Activated naive CD8-positive, alpha-beta T cell treated with anti-CD3 and anti-CD28 coated beads, Interleukin-2, amount 10 ng/mL, durations not matched to agents 7 days and 5 days (primary cell): ENCODE data around the gene ZCCHC24. TPM values are rescaled to one million over a fixed set of nuclear protein-coding genes. Genes with fewer than 3 reads are reported as not detected.

Experiments used
- ATAC-seq: fragments of 150-1000 bp; cut with Tn5 transposase; one replicate; pipeline ENCODE4 v1.10.0; 2021; ENCODE audit warnings: low read depth, moderate library complexity
- POLR2A ChIA-PET: fragments of 350-600 bp; sonication (Branson Sonifier 250); formaldehyde crosslinking; loops from one replicate; lab custom pipeline; 2021; ENCODE audit warnings: antibody characterized with exemption; lab: Charles Lee
- DNase-seq: peaks from one replicate; pipeline ENCODE4 v3.0.0; 2021
- H3K27ac Mint-ChIP-seq: one replicate; pipeline ENCODE4 v1.8.0; 2022; ENCODE audit warnings: mild to moderate bottlenecking, mixed read lengths
- H3K27me3 Mint-ChIP-seq: one replicate; pipeline ENCODE4 v1.8.0; 2022; ENCODE audit warnings: mild to moderate bottlenecking, moderate library complexity, mixed read lengths
- H3K36me3 Mint-ChIP-seq: one replicate; pipeline ENCODE4 v1.8.0; 2021; ENCODE audit warnings: mild to moderate bottlenecking, mixed read lengths
- H3K4me1 Mint-ChIP-seq: one replicate; pipeline ENCODE4 v1.8.0; 2021; ENCODE audit warnings: mixed read lengths
- H3K4me3 Mint-ChIP-seq: one replicate; pipeline ENCODE4 v1.8.0; 2022; ENCODE audit warnings: mild to moderate bottlenecking, moderate library complexity, mixed read lengths
- H3K9me3 Mint-ChIP-seq: one replicate; pipeline ENCODE4 v1.8.0; 2021; ENCODE audit warnings: mixed read lengths
- total RNA-seq, 2 experiments: library from RNA; stranded (reverse); gene quantifications; one replicate each; pipeline ENCODE4 v1.2.3, GENCODE V29; 2021

ZCCHC24 gene
- total RNA-seq, 2 experiments from 2014 or later = 2.4 to 3.2 TPM

GRCh38 chr10:79437111-79437814 is 8.2 kb downstream of the ZCCHC24 start:
- no peak overlapping the region for H3K4me3 Mint-ChIP-seq
- H3K27ac Mint-ChIP-seq = no peak overlapping the region
- ATAC-seq (no peak), DNase-seq (peak; percentile 27)
- H3K36me3 Mint-ChIP-seq = no peaks in the 10 kb centered on the region
- POLR2A ChIA-PET = no interaction called here
- peaks cover 12% of the 10 kb centered on the region for H3K27me3 Mint-ChIP-seq
- no peaks in the 10 kb centered on the region for H3K9me3 Mint-ChIP-seq
- H3K4me1 Mint-ChIP-seq = peaks cover 7% of the 10 kb centered on the region

- peaks cover 12% of the 10 kb centered on the region for H3K27me3 Mint-ChIP-seq
- DNase-seq (no peak), ATAC-seq (no peak)
- H3K4me3 Mint-ChIP-seq = no peak overlapping the region
- H3K9me3 Mint-ChIP-seq = no peaks in the 10 kb centered on the region
- no peak overlapping the region for H3K27ac Mint-ChIP-seq
- peaks cover 7% of the 10 kb centered on the region for H3K4me1 Mint-ChIP-seq
- no peaks in the 10 kb centered on the region for H3K36me3 Mint-ChIP-seq
- POLR2A ChIA-PET = no interaction called here
Observed at GRCh38 chr10:79436850-79437103, 8.6 kb downstream of the ZCCHC24 start.

- Mint-ChIP-seq H3K9me3 (no peaks in the 10 kb centered on the region), H3K4me1 (peaks cover 7% of the 10 kb centered on the region), H3K27me3 (peaks cover 12% of the 10 kb centered on the region), H3K27ac (no peak overlapping the region), H3K36me3 (no peaks in the 10 kb centered on the region), H3K4me3 (no peak overlapping the region)
- POLR2A ChIA-PET = no interaction called here
- no peak for DNase-seq
- no peak for ATAC-seq
Observed at GRCh38 chr10:79436066-79436849, 9.2 kb downstream of the ZCCHC24 start.

GRCh38 chr10:79435271-79436065 is 10.0 kb downstream of the ZCCHC24 start:
- H3K36me3 Mint-ChIP-seq = no peaks in the 10 kb centered on the region
- no peak overlapping the region for H3K4me3 Mint-ChIP-seq
- peaks cover 12% of the 10 kb centered on the region for H3K27me3 Mint-ChIP-seq
- H3K27ac Mint-ChIP-seq = no peak overlapping the region
- no peaks in the 10 kb centered on the region for H3K9me3 Mint-ChIP-seq
- DNase-seq = no peak
- peaks cover 7% of the 10 kb centered on the region for H3K4me1 Mint-ChIP-seq
- no peak for ATAC-seq
- POLR2A ChIA-PET = interaction anchor here (2.0 kb wide), 1 partner anchor 9 kb away, joined by 4 read pairs; no protein-coding TSS in a partner anchor

- H3K4me1 Mint-ChIP-seq = peaks cover 7% of the 10 kb centered on the region
- no peak overlapping the region for H3K27ac Mint-ChIP-seq
- ATAC-seq (no peak), DNase-seq (no peak)
- peaks cover 7% of the 10 kb centered on the region for H3K27me3 Mint-ChIP-seq
- no peaks in the 10 kb centered on the region for H3K36me3 Mint-ChIP-seq
- no peak overlapping the region for H3K4me3 Mint-ChIP-seq
- no peaks in the 10 kb centered on the region for H3K9me3 Mint-ChIP-seq
- POLR2A ChIA-PET = interaction anchor here (2.0 kb wide), 1 partner anchor 10 kb away, joined by 4 read pairs; no protein-coding TSS in a partner anchor
Observed at GRCh38 chr10:79434821-79435251, 10.6 kb downstream of the ZCCHC24 start.

GRCh38 chr10:79434223-79434687 is 11.2 kb downstream of the ZCCHC24 start:
- Mint-ChIP-seq H3K9me3 (no peaks in the 10 kb centered on the region), H3K4me3 (no peak overlapping the region), H3K4me1 (peaks cover 7% of the 10 kb centered on the region), H3K36me3 (no peaks in the 10 kb centered on the region), H3K27ac (no peak overlapping the region), H3K27me3 (peaks cover 2% of the 10 kb centered on the region)
- no peak for DNase-seq
- peak; percentile 35 for ATAC-seq
- POLR2A ChIA-PET = interaction anchor here (2.0 kb wide), 1 partner anchor 10 kb away, joined by 4 read pairs; no protein-coding TSS in a partner anchor

- Mint-ChIP-seq H3K9me3 (no peaks in the 10 kb centered on the region), H3K27ac (no peak overlapping the region), H3K36me3 (no peaks in the 10 kb centered on the region), H3K4me3 (no peak overlapping the region), H3K4me1 (peaks cover 7% of the 10 kb centered on the region), H3K27me3 (peaks cover 2% of the 10 kb centered on the region)
- POLR2A ChIA-PET = interaction anchor here (2.0 kb wide), 1 partner anchor 11 kb away, joined by 4 read pairs; no protein-coding TSS in a partner anchor
- no peak for DNase-seq
- no peak for ATAC-seq
Observed at GRCh38 chr10:79433324-79434222, 11.9 kb downstream of the ZCCHC24 start.

GRCh38 chr10:79431891-79432831 is 13.3 kb downstream of the ZCCHC24 start:
- H3K4me1 Mint-ChIP-seq = peaks cover 7% of the 10 kb centered on the region
- H3K9me3 Mint-ChIP-seq = no peaks in the 10 kb centered on the region
- H3K27me3 Mint-ChIP-seq = peaks cover 2% of the 10 kb centered on the region
- POLR2A ChIA-PET = no interaction called here
- ATAC-seq (no peak), DNase-seq (no peak)
- no peak overlapping the region for H3K4me3 Mint-ChIP-seq
- no peaks in the 10 kb centered on the region for H3K36me3 Mint-ChIP-seq
- no peak overlapping the region for H3K27ac Mint-ChIP-seq

GRCh38 chr10:79431428-79431827 is 14.0 kb downstream of the ZCCHC24 start:
- ATAC-seq (no peak), DNase-seq (no peak)
- peaks cover 2% of the 10 kb centered on the region for H3K27me3 Mint-ChIP-seq
- H3K27ac Mint-ChIP-seq = no peak overlapping the region
- H3K9me3 Mint-ChIP-seq = no peaks in the 10 kb centered on the region
- H3K4me1 Mint-ChIP-seq = peaks cover 7% of the 10 kb centered on the region
- POLR2A ChIA-PET = no interaction called here
- no peaks in the 10 kb centered on the region for H3K36me3 Mint-ChIP-seq
- no peak overlapping the region for H3K4me3 Mint-ChIP-seq

- no peaks in the 10 kb centered on the region for H3K9me3 Mint-ChIP-seq
- ATAC-seq (no peak), DNase-seq (no peak)
- peaks cover 7% of the 10 kb centered on the region for H3K4me1 Mint-ChIP-seq
- POLR2A ChIA-PET = no interaction called here
- H3K27me3 Mint-ChIP-seq = no peaks in the 10 kb centered on the region
- no peaks in the 10 kb centered on the region for H3K36me3 Mint-ChIP-seq
- no peak overlapping the region for H3K4me3 Mint-ChIP-seq
- H3K27ac Mint-ChIP-seq = no peak overlapping the region
Observed at GRCh38 chr10:79430936-79431335, 14.5 kb downstream of the ZCCHC24 start.

GRCh38 chr10:79430325-79430905 is 15.0 kb downstream of the ZCCHC24 start:
- DNase-seq = no peak
- ATAC-seq = no peak
- no peaks in the 10 kb centered on the region for H3K36me3 Mint-ChIP-seq
- peaks cover 7% of the 10 kb centered on the region for H3K4me1 Mint-ChIP-seq
- H3K27me3 Mint-ChIP-seq = no peaks in the 10 kb centered on the region
- POLR2A ChIA-PET = no interaction called here
- no peaks in the 10 kb centered on the region for H3K9me3 Mint-ChIP-seq
- no peak overlapping the region for H3K27ac Mint-ChIP-seq
- no peak overlapping the region for H3K4me3 Mint-ChIP-seq
